Heart right ventricle (tissue), 16 donors: ENCODE results near the gene NACC2. TPM values are rescaled to one million over a fixed set of nuclear protein-coding genes. Genes with fewer than 3 reads are reported as not detected.

Source experiments
- ATAC-seq, 8 donors: fragments of 200-7000 bp; cut with Tn5 transposase; one replicate each; pipeline ENCODE4 v1.9.1; 2020; ENCODE audit warnings: mild to moderate bottlenecking in 8 of 8, moderate library complexity in 8 of 8, moderate number of reproducible peaks in 1 of 8
- DNase-seq, 2 donors: peaks; one replicate each; pipeline ENCODE4 v3.0.0-alpha.2; 2020
- H3K27ac ChIP-seq, 10 donors: fragments of 200-600 bp; sonication (generic) in 2 of 10; one replicate each; pipeline versions ENCODE4 v1.5.0 to v1.8.0; 2020 to 2022; ENCODE audit warnings: mild to moderate bottlenecking in 3 of 10
- H3K27me3 ChIP-seq, 7 donors: fragments of 200-600 bp; one replicate each; pipeline ENCODE4 v1.8.0; 2021 to 2022; ENCODE audit warnings: mild to moderate bottlenecking in 2 of 7
- H3K36me3 ChIP-seq, 9 donors: fragments of 200-600 bp; sonication (generic) in 1 of 9; one replicate each; pipeline versions ENCODE4 v1.5.0 to v1.8.0; 2020 to 2022; ENCODE audit warnings: mild to moderate bottlenecking in 2 of 9
- H3K4me1 ChIP-seq, 9 donors: fragments of 200-600 bp; sonication (generic) in 1 of 9; one replicate each; pipeline versions ENCODE4 v1.5.0 to v1.8.0; 2020 to 2022; ENCODE audit warnings: mild to moderate bottlenecking in 4 of 9
- H3K4me3 ChIP-seq, 10 donors: fragments of 200-600 bp; sonication (generic) in 2 of 10; one replicate each; pipeline versions ENCODE4 v1.5.0 to v1.8.0; 2020 to 2022; ENCODE audit warnings: mild to moderate bottlenecking in 7 of 10, moderate library complexity in 2 of 10
- H3K9me3 ChIP-seq, 11 donors: fragments of 200-600 bp in 10 of 11; sonication (generic) in 2 of 11; one replicate each; pipeline versions ENCODE4 v1.5.0 to v1.8.0; 2013 to 2022; ENCODE audit warnings: mild to moderate bottlenecking in 2 of 11, control low read depth in 1 of 11, moderate library complexity in 1 of 11
- CTCF ChIP-seq, 9 donors: fragments of 200-600 bp; sonication (generic) in 2 of 9; IDR thresholded peaks; one replicate each; pipeline versions ENCODE4 v1.5.0 to v1.8.0; 2021 to 2022; ENCODE audit warnings: antibody characterized with exemption in 9 of 9, mild to moderate bottlenecking in 5 of 9, moderate library complexity in 1 of 9
- WGBS, 2 donors: extraction: QIAGEN DNeasy Blood & Tissue Kit; methylation state at CpG; one replicate each; pipeline ENCODE4 v1.1.7; 2013; ENCODE audit warnings: inconsistent platforms in 1 of 2; 5-methylcytosine and 5-hydroxymethylcytosine counted together
- intact Hi-C, 10 donors: fragments of 100-400 bp; cut with DNase I; formaldehyde crosslinking; loops; one replicate each; pipeline versions ENCODE4 v1.11.1 to v1.14.2; 2022
- polyA plus RNA-seq, 2 donors: library from polyadenylated mRNA; stranded (reverse); fragments of 200-250 nt; gene quantifications; one replicate each; pipeline ENCODE4 v1.2.3, GENCODE V29; 2013
- total RNA-seq, 10 donors: library from RNA; stranded (reverse); fragmentation: NEBNext Ultra II Directional in 3 of 10; extraction: Animal tissue kit (Norgen Biotek cat#: 25700) in 3 of 10; gene quantifications; one replicate each; pipeline versions ENCODE4 v1.2.1 to v1.2.4, GENCODE V29; 2021 to 2023
- donor health status: Arrhythmogenic right ventricular cardiomyopathy.
- donor health status: ischemic (EF 13 %, LVEDD 7.1; RV severe dilation, severe dysfunction).
- donor health status: healthy with polysubstance abuse.
- donor health status: DM: no; HTN: yes; CAD: no.
- donor health status: DM: no; HTN: no; CAD: no.
- donor health status: ischemic (EF 25% LVEDD 6.9; RV normal size, moderate dysfunction).
- donor health status: ischemic (EF 25% LVEDD 5.7; RV mildly dilated, moderate dysfunction).
- donor health status: healthy.
- donor health status: DM: yes; HTN: yes; CAD: no.
- donor health status: Ischemic cardiomyopathy.
- donor health status: ischemic (EF 35%, LVEDD 5.7; RV mildly dilated, moderate dysfunction).
- donor health status: nonischemic (EF 11% LVEDD 7.7; RV severe dilation, severe dysfunction).
- donor health status: DM: yes; HTN: yes; CAD: no.
- donor health status: PGD.
- donor health status: ischemic (EF 29% LVEDD 5.4; RV normal size, mild dysfunction).
- donor health status: nonischemic (EF 23%, LVEDD 6.1; RV moderate dilation, normal function).

Gene NACC2
- total and polyA plus RNA-seq, 12 donors = 15.6 to 55.1 (median 39.7) TPM

GRCh38 chr9:136059851-136060670, 35.0 kb downstream of the NACC2 start:
- H3K9me3 ChIP-seq = no peaks in the 10 kb centered on the region
- intact Hi-C loops = no loop called here
- ATAC-seq (peak in 1 of 8 donors; percentile 11), DNase-seq (no peak)
- no peak overlapping the region for H3K4me3 ChIP-seq
- WGBS, 2 donors = 84 to 85% methylated on average over 29 of the region's 29 CpGs
- TF ChIP-seq CTCF (IDR thresholded peaks at IDR 0.05) = no peak
- H3K27ac ChIP-seq = no peak overlapping the region
- no peaks in the 10 kb centered on the region for H3K27me3 ChIP-seq
- H3K36me3 ChIP-seq = peaks cover 0 to 15% (median 0%) of the 10 kb centered on the region in 9 donors
- H3K4me1 ChIP-seq = peaks cover 0 to 53% (median 34%) of the 10 kb centered on the region in 9 donors

GRCh38 chr9:136059321-136059791, 35.7 kb downstream of the NACC2 start:
- Histone ChIP-seq H3K4me1 (peaks cover 0 to 59% (median 38%) of the 10 kb centered on the region in 9 donors), H3K27me3 (no peaks in the 10 kb centered on the region), H3K36me3 (peaks cover 0 to 14% (median 0%) of the 10 kb centered on the region in 9 donors), H3K27ac (no peak overlapping the region), H3K9me3 (no peaks in the 10 kb centered on the region), H3K4me3 (no peak overlapping the region)
- 87% methylated on average over 20 of the region's 20 CpGs for WGBS, 2 donors
- no peak for TF ChIP-seq CTCF (IDR thresholded peaks at IDR 0.05)
- ATAC-seq = peak in 2 of 8 donors; percentile 8 to 10
- DNase-seq = no peak
- intact Hi-C loops = no loop called here

DNA sequence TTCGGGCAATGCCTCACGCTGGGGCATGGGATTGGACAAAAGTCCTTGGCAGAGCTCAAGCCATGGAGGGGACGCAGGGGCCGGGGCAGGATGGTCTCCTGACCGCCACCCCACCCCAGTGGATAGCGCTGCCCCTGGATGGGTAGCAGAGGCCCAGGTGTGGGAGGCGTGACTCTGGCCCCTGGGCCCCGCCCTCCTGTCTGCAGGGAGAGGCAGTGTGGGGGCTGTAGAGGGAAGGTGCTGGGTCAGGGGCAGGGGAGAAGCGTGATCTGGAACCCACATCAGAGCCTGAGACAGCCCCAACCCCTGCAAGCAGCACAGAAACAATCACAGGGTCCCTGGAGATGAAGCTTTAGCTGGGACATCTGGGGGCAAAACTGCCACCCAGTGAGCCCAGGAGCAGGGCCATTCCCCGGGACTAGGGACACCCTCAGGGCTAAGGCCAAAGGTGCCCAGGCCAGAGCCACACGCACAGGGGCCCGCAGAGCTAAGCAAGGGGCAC, 36.2 kb downstream of the NACC2 start:
- no peak for TF ChIP-seq CTCF (IDR thresholded peaks at IDR 0.05)
- no peaks in the 10 kb centered on the region for H3K9me3 ChIP-seq
- H3K36me3 ChIP-seq = peaks cover 0 to 16% (median 0%) of the 10 kb centered on the region in 9 donors
- no peak overlapping the region for H3K27ac ChIP-seq
- peaks cover 3 to 64% (median 43%) of the 10 kb centered on the region in 9 donors for H3K4me1 ChIP-seq
- no peak overlapping the region for H3K4me3 ChIP-seq
- intact Hi-C loops = no loop called here
- DNase-seq = no peak
- WGBS, 2 donors = 95% methylated on average over 12 of the region's 12 CpGs
- ATAC-seq = peak in 1 of 8 donors; percentile 11
- no peaks in the 10 kb centered on the region for H3K27me3 ChIP-seq

- Histone ChIP-seq H3K27me3 (no peaks in the 10 kb centered on the region), H3K27ac (no peak overlapping the region), H3K36me3 (peaks cover 0 to 15% (median 0%) of the 10 kb centered on the region in 9 donors), H3K4me3 (no peak overlapping the region), H3K4me1 (peaks cover 11 to 72% (median 50%) of the 10 kb centered on the region in 9 donors), H3K9me3 (no peaks in the 10 kb centered on the region)
- WGBS, 2 donors = 93 to 94% methylated on average over 13 of the region's 13 CpGs
- ATAC-seq (no peak), DNase-seq (no peak)
- intact Hi-C loops = no loop called here
- TF ChIP-seq CTCF (IDR thresholded peaks at IDR 0.05) = no peak
Measured at GRCh38 chr9:136058084-136058483, 37.0 kb downstream of the NACC2 start.
